HEK293T (cell line): Measurements from ENCODE around the gene PLPPR1.

ENCODE experiments used
- CTBP1 ChIP-seq: fragments of 450-650 bp; IDR thresholded peaks from 2 replicates; pipeline ENCODE4 v1.6.1; 2016; ENCODE audit warnings: borderline replicate concordance
- FOXM1 ChIP-seq: fragments of 450-650 bp; IDR thresholded peaks from 2 replicates; pipeline ENCODE4 v1.6.1; 2017; ENCODE audit warnings: mild to moderate bottlenecking, borderline replicate concordance
- SUZ12 ChIP-seq: fragments of 450-650 bp; IDR thresholded peaks from 2 replicates; pipeline ENCODE4 v1.6.1; 2016; ENCODE audit warnings: mild to moderate bottlenecking

DNA sequence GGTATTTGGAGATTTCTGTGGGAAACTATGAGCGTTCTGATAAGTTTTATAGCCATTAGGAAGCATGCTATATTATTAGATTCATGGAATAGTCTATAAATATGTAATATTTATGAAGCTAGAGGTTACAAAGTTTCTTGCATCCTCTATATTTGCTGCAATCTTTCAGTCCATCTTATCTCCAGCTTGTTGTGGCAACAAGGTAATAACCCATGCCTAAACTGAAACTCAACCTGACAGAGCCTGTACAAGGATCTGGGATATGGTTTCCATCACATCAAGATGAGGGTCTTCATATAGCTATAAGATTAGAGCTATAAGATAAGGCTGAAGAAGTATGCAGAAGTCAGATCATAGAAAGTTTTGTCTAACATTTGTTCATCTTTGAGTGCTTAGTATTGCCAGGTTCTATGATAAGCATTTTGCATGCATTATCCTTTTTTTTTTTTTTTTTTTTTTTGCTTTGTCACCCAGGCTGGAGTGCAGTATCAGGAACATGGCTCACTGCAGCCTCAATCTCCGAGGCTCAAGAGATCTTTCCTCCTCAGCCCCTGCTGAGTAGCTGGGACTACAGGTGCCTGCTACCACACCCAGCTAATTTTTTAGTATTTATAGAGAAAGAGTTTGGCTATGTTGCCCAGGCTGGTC lies 341.5 kb downstream of the PLPPR1 start:
- TF ChIP-seq FOXM1: no peak
- TF ChIP-seq CTBP1: no peak
- TF ChIP-seq SUZ12: no peak
